H1 (cell line): ENCODE data around the gene ST6GALNAC2. TPM values are rescaled to one million over a fixed set of nuclear protein-coding genes. Genes with fewer than 3 reads are reported as not detected.

Source experiments
- CBX8 ChIP-seq: fragments of 300-800, 300-1000 bp; sonication (generic); IDR thresholded peaks from 2 replicates; pipeline ENCODE4 v1.7.1; 2016; ENCODE audit warnings: low read depth, low read length, borderline replicate concordance
- polyA plus RNA-seq, 7 experiments: library from polyadenylated mRNA; depleted of rRNA in 3 of 7; stranded (reverse) in 5 of 7; unstranded in 2 of 7; fragments of >200 nt in 5 of 7; fragments of 200-250 nt in 2 of 7; gene quantifications; 1 replicate in 5 of 7; 2 replicates in 1 of 7; 4 replicates in 1 of 7; pipeline versions ENCODE4 v1.2.1 to v1.2.3, GENCODE V29; 2011 to 2013; ENCODE audit warnings: missing spikeins in 2 of 7, mixed read lengths in 2 of 7
- total RNA-seq: library from RNA; stranded (reverse); fragmentation: NEBNext Ultra II Directional; extraction: Animal tissue kit (Norgen Biotek cat#: 25700); gene quantifications from 2 replicates; pipeline ENCODE4 v1.2.1, GENCODE V29; 2021

The ST6GALNAC2 gene
- total and polyA plus RNA-seq, 2 of the 8 experiments (the other 6 are each of a cell fraction or from before 2014, with no cell fraction given): 0.09 TPM; not detected in 1

DNA sequence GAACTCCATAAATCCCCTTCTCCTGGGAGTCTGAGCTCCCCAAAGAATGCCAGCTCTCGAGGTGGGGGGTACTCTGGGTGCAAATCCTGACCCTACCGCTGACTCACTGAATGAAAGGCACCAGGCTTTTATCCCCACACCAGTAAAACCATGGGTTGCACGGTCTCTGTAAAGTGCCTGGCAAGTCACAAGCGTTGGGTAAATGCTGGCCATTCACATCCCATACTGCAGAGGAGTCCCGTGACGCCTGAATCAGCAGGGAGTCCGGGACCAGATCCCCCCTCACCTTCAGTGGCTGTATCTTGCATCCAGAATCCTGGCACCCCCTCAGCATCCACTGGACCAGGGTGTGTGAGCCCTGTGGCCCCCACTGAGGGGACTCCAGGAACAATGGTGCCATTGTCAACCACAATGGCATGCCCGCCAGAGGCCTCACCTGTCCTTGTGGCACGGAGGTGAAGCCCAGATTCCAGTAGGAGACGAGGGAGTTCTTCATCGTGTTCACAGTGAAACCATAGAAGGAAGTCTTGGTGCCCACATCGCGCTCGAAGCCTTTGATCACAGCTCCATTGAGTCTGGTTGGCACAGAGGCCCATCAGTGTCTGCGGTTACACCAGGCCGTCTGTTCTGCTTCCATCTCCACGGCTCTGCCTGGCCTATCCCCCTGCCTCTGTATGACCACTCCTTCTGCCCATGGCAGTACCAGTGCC lies 13.3 kb downstream of the ST6GALNAC2 start (continued):
- no peak for TF ChIP-seq CBX8
